Activated CD4-positive, alpha-beta T cell treated with anti-CD3 and anti-CD28 coated beads, Interleukin-2, amount 10 ng/mL, durations not matched to agents 7 days and 5 days (primary cell): Measurements from ENCODE around the gene RNF2. TPM values are rescaled to one million over a fixed set of nuclear protein-coding genes. Genes with fewer than 3 reads are reported as not detected.
"Not testable (repeated sequence)": the region's sequence is repeated elsewhere in the genome, so short reads cannot be mapped to it uniquely, and the experiment has no call there.

ENCODE experiments used
- CTCF ChIA-PET: fragments of 350-600 bp; sonication (Branson Sonifier 250); formaldehyde crosslinking; loops from one replicate; lab custom pipeline; 2021; ENCODE audit warnings: antibody characterized with exemption; lab: Charles Lee
- POLR2A ChIA-PET: fragments of 350-600 bp; sonication (Branson Sonifier 250); formaldehyde crosslinking; loops from one replicate; lab custom pipeline; 2021; ENCODE audit warnings: antibody characterized with exemption; lab: Charles Lee
- DNase-seq: peaks from one replicate; pipeline ENCODE4 v3.0.0-alpha.2; 2020
- H3K27ac Mint-ChIP-seq: one replicate; pipeline ENCODE4 v1.8.0; 2021; ENCODE audit warnings: mild to moderate bottlenecking, moderate library complexity, mixed read lengths
- H3K27me3 Mint-ChIP-seq: one replicate; pipeline ENCODE4 v1.8.0; 2021; ENCODE audit warnings: mixed read lengths
- H3K36me3 Mint-ChIP-seq: one replicate; pipeline ENCODE4 v1.8.0; 2021; ENCODE audit warnings: low read depth, mixed read lengths
- H3K4me1 Mint-ChIP-seq: one replicate; pipeline ENCODE4 v1.8.0; 2021; ENCODE audit warnings: mixed read lengths
- H3K4me3 Mint-ChIP-seq: one replicate; pipeline ENCODE4 v1.8.0; 2021; ENCODE audit warnings: mild to moderate bottlenecking, moderate library complexity, mixed read lengths
- H3K9me3 Mint-ChIP-seq: one replicate; pipeline ENCODE4 v1.8.0; 2021; ENCODE audit warnings: mixed read lengths
- total RNA-seq, 2 experiments: library from RNA; stranded (reverse); gene quantifications; one replicate each; pipeline ENCODE4 v1.2.3, GENCODE V29; 2021

The RNF2 gene
- 10 to 100 TPM; 17.0 to 20.2 TPM for total RNA-seq

DNA sequence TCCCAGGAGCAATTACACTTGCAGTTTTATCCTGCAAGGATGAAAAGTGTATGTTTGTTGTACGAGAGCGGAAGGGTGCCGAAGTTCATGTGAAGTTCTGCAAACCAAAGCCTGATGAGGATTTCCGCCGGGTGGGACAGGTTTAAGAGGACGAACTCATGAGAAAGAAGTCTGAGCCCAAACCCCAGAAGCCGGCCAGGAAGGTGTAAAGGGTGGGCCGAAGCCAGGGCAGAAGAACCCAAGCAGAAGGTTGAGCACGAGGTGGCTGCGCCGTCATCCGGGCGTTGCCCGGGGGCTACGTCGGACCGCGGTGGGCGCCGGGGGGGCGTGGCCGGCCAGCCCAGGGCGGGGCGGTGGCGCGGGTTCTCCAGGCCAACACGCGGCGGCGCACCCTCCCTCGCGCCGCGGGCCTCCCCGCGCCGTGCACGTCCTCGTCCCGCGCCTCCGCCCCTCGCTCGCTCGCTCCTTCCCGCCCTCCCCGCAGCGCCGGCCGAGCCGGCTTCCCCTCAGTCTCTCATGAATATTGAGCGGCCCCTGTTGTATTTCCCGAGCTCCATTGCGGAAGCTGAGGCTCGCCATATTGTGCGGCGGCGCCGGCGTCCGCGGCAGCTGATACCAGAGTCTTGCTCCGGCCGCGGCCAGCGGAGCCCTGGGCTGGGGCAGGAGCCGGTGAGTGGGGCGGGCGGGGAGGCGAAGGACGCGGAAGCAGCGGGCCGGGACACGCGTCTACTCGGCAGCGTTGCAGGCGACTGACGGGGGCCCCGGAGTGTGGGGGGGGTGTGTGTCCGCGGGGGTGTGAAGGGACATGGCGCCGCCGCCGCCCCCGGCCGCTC is at the start of gene RNF2:
Gene RNF2 (plus strand): TSS at position 578 of the 833 bp plus-strand sequence. CDS start 41,996 bp downstream, outside the sequence.
- CTCF ChIA-PET = interaction anchor here (0.7 to 1.8 kb wide), 5 partner anchors 9 to 335 kb away, joined by 3 to 4 read pairs (median 4); no protein-coding TSS in a partner anchor
- peaks cover 5% of the 10 kb centered on the region for H3K27me3 Mint-ChIP-seq
- no peaks in the 10 kb centered on the region for H3K9me3 Mint-ChIP-seq
- peak within 1 kb of the TSS; percentile 79 for H3K4me3 Mint-ChIP-seq
- peaks cover 33% of the 10 kb centered on the region for H3K4me1 Mint-ChIP-seq
- peak; percentile 79 for DNase-seq
- H3K36me3 Mint-ChIP-seq = peaks cover 4% of the 10 kb centered on the region
- peak within 1 kb of the TSS; percentile 88 for H3K27ac Mint-ChIP-seq
- POLR2A ChIA-PET = interaction anchor here (0.6 kb wide), 2 partner anchors 174 to 293 kb away, joined by 3 to 4 read pairs; no protein-coding TSS in a partner anchor

- H3K36me3 Mint-ChIP-seq, DNase-seq, H3K4me3 Mint-ChIP-seq, H3K9me3 Mint-ChIP-seq, H3K4me1 Mint-ChIP-seq, POLR2A ChIA-PET, H3K27ac Mint-ChIP-seq: not testable (repeated sequence)
- CTCF ChIA-PET = interaction anchor here (1.3 kb wide), 1 partner anchor 9 kb away, joined by 4 read pairs; no protein-coding TSS in a partner anchor
- peaks cover 11% of the 10 kb centered on the region for H3K27me3 Mint-ChIP-seq
These were observed 45.4 kb upstream of the RNF2 start for GRCh38 chr1:184999974-185000373.

GRCh38 chr1:185001312-185001880 is 44.0 kb upstream of the RNF2 start:
- H3K4me3 Mint-ChIP-seq, CTCF ChIA-PET, H3K36me3 Mint-ChIP-seq, H3K27ac Mint-ChIP-seq, H3K4me1 Mint-ChIP-seq, H3K9me3 Mint-ChIP-seq, H3K27me3 Mint-ChIP-seq, DNase-seq, POLR2A ChIA-PET: not testable (repeated sequence)

GRCh38 chr1:185008838-185009237 is 36.5 kb upstream of the RNF2 start:
- Mint-ChIP-seq H3K27ac (no peak overlapping the region), H3K27me3 (peaks cover 13% of the 10 kb centered on the region), H3K4me3 (no peak overlapping the region), H3K36me3 (no peaks in the 10 kb centered on the region), H3K4me1 (no peaks in the 10 kb centered on the region), H3K9me3 (no peaks in the 10 kb centered on the region)
- ChIA-PET CTCF (interaction anchor here (1.6 kb wide), 1 partner anchor 9 kb away, joined by 4 read pairs; no protein-coding TSS in a partner anchor), POLR2A (no interaction called here)
- DNase-seq = no peak

DNA sequence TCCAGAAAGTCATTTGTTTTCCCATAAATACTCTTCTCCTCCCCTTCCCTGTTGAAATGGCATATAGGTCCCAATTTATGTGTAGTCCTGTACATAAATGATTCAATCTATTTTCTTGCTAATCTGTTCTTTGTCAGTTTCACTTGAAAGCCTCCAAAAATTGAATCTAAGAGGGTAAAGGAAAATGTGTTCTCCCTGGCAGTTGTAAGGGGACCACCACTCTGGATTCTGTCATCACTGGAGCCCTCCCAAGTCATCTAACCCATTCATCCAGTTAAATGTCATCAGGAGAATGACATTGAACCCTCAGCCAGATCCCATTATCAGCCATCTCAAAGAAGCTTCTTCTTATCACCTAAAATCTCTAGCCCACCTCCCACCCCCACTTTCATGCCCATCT is 35.0 kb upstream of the RNF2 start:
- H3K27ac Mint-ChIP-seq = no peak overlapping the region
- no peaks in the 10 kb centered on the region for H3K36me3 Mint-ChIP-seq
- POLR2A ChIA-PET = no interaction called here
- CTCF ChIA-PET = interaction anchor here (1.6 kb wide), 1 partner anchor 11 kb away, joined by 4 read pairs; no protein-coding TSS in a partner anchor
- peaks cover 14% of the 10 kb centered on the region for H3K27me3 Mint-ChIP-seq
- no peaks in the 10 kb centered on the region for H3K9me3 Mint-ChIP-seq
- no peak overlapping the region for H3K4me3 Mint-ChIP-seq
- H3K4me1 Mint-ChIP-seq = no peaks in the 10 kb centered on the region
- no peak for DNase-seq

- Mint-ChIP-seq H3K27ac (no peak overlapping the region), H3K4me1 (no peaks in the 10 kb centered on the region), H3K36me3 (no peaks in the 10 kb centered on the region), H3K9me3 (no peaks in the 10 kb centered on the region), H3K4me3 (no peak overlapping the region), H3K27me3 (peaks cover 10% of the 10 kb centered on the region)
- POLR2A ChIA-PET = no interaction called here
- DNase-seq = no peak
- CTCF ChIA-PET = no interaction called here
These were observed 30.4 kb upstream of the RNF2 start for GRCh38 chr1:185014941-185015340.

DNA sequence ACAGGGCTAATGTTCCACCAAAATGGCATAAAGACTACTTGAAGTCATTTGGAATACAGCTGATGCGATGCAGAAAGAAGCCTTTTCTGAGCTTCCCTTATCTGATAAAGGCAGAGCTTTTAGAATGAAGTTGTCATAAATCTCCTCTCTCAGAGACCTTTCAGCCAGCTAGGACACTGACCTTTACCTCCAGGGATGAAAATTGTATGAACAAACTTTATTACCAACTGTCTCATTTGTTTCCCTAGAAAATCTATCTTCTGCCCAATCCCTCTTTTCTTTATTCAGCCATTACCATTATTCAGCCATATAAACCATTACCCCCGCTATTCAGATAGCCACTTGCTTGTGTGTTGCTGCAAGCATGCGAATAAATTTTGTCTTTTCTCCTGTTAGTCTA is 29.7 kb upstream of the RNF2 start:
- Mint-ChIP-seq H3K9me3 (no peaks in the 10 kb centered on the region), H3K4me1 (no peaks in the 10 kb centered on the region), H3K27ac (no peak overlapping the region), H3K4me3 (no peak overlapping the region), H3K27me3 (peaks cover 6% of the 10 kb centered on the region), H3K36me3 (no peaks in the 10 kb centered on the region)
- ChIA-PET CTCF (no interaction called here), POLR2A (no interaction called here)
- DNase-seq = no peak

DNA sequence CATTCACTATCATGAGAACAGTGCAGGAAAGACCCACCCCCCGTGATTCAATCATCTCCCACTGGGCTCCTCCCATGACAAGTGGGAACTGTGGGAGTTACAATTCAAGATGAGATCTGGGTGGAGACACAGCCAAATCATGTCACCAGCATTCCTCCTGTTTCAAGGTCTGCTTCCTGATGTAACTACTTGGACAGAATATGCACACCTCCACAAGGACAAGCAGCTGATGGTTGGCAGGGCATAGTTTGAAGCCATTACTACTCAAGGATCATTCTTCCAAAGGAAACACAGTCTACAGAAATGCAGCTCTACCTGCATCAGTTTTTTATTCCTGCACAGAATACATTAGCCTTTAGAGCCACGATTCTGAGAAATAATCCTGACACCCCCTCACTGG is 28.5 kb upstream of the RNF2 start:
- no peaks in the 10 kb centered on the region for H3K36me3 Mint-ChIP-seq
- H3K27ac Mint-ChIP-seq = no peak overlapping the region
- no peak for DNase-seq
- no peaks in the 10 kb centered on the region for H3K4me1 Mint-ChIP-seq
- no peaks in the 10 kb centered on the region for H3K9me3 Mint-ChIP-seq
- H3K27me3 Mint-ChIP-seq = peaks cover 6% of the 10 kb centered on the region
- POLR2A ChIA-PET = no interaction called here
- CTCF ChIA-PET = interaction anchor here (0.5 kb wide), 1 partner anchor 29 kb away, joined by 4 read pairs; no protein-coding TSS in a partner anchor
- no peak overlapping the region for H3K4me3 Mint-ChIP-seq

DNA sequence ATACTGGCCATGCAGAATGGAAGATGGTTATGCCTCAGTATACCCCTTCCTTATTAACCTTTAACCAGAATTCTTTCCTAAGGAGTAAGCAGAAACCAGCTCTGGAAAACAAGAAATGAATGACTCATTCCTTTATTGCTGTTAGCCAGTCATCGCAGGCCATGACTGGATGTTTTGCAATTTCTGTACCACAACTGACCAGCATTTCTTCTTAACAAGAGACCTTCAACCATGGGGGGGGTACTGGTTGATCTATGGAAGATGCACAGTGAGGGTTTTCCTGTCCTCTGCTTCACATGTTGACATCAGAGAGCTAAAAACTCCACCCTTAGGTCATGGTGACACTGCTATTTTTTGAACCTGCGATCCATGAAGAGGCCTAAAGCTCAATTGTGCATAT is 28.0 kb upstream of the RNF2 start:
- Mint-ChIP-seq H3K4me1 (no peaks in the 10 kb centered on the region), H3K9me3 (no peaks in the 10 kb centered on the region), H3K4me3 (no peak overlapping the region), H3K27ac (no peak overlapping the region), H3K27me3 (peaks cover 4% of the 10 kb centered on the region), H3K36me3 (no peaks in the 10 kb centered on the region)
- CTCF ChIA-PET = interaction anchor here (0.5 kb wide), 1 partner anchor 28 kb away, joined by 4 read pairs; no protein-coding TSS in a partner anchor
- no peak for DNase-seq
- POLR2A ChIA-PET = no interaction called here

GRCh38 chr1:185017966-185018365 is 27.4 kb upstream of the RNF2 start:
- Mint-ChIP-seq H3K27ac (no peak overlapping the region), H3K9me3 (no peaks in the 10 kb centered on the region), H3K36me3 (no peaks in the 10 kb centered on the region), H3K27me3 (peaks cover 4% of the 10 kb centered on the region), H3K4me1 (no peaks in the 10 kb centered on the region), H3K4me3 (no peak overlapping the region)
- DNase-seq = no peak
- POLR2A ChIA-PET = no interaction called here
- CTCF ChIA-PET = no interaction called here

GRCh38 chr1:185027252-185027882 is 18.0 kb upstream of the RNF2 start:
- Mint-ChIP-seq H3K9me3 (peaks cover 16% of the 10 kb centered on the region), H3K27ac (peak overlapping the region; percentile 22), H3K4me3 (no peak overlapping the region), H3K4me1 (no peaks in the 10 kb centered on the region), H3K36me3 (peaks cover 6% of the 10 kb centered on the region), H3K27me3 (peaks cover 10% of the 10 kb centered on the region)
- DNase-seq = no peak
- POLR2A ChIA-PET = no interaction called here
- CTCF ChIA-PET = interaction anchor here (1.6 kb wide), 1 partner anchor 13 kb away, joined by 4 read pairs; no protein-coding TSS in a partner anchor

DNA sequence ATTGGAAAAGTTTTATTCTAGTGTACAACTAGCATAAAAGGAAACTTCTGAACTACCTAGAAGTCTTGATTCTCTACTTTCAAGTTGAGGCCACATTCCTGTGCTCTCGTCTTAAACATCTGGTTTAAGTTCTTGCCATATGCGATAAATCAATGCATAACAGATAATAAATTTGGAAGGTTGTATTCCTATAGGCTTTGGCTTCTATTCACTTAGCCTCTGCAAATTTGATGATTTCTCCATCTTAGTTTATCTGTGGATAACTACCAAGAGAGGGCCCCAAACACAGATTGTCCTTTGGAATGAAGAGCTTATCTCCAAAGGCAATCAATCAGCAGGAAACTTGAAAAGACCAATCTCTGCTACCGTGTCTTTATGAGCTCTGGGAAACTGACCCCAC is 11.7 kb upstream of the RNF2 start:
- Mint-ChIP-seq H3K4me1 (no peaks in the 10 kb centered on the region), H3K36me3 (no peaks in the 10 kb centered on the region), H3K4me3 (no peak overlapping the region), H3K27me3 (peaks cover 21% of the 10 kb centered on the region), H3K27ac (no peak overlapping the region), H3K9me3 (no peaks in the 10 kb centered on the region)
- CTCF ChIA-PET = interaction anchor here (1.4 kb wide), 1 partner anchor 10 kb away, joined by 3 read pairs; no protein-coding TSS in a partner anchor
- DNase-seq = no peak
- POLR2A ChIA-PET = interaction anchor here (0.7 kb wide), 1 partner anchor 20 kb away, joined by 3 read pairs; no protein-coding TSS in a partner anchor
